Right ventricle myocardium inferior (tissue), 1 donor: ENCODE measurements around the gene PITPNC1. TPM values are rescaled to one million over a fixed set of nuclear protein-coding genes. Genes with fewer than 3 reads are reported as not detected.

Source experiments
- ATAC-seq: fragments of 200-7000 bp; cut with Tn5 transposase; one replicate; pipeline ENCODE4 v1.9.1; 2020; ENCODE audit warnings: mild to moderate bottlenecking, moderate library complexity
- DNase-seq: peaks from one replicate; pipeline ENCODE4 v3.0.0; 2021; ENCODE audit errors: missing footprints
- intact Hi-C: fragments of 100-400 bp; cut with DNase I; formaldehyde crosslinking; loops from one replicate; pipeline ENCODE4 v1.11.0; 2022
- total RNA-seq: library from RNA; stranded (reverse); fragmentation: NEBNext Ultra II Directional; extraction: Animal tissue kit (Norgen Biotek cat#: 25700); gene quantifications from one replicate; pipeline ENCODE4 v1.2.1, GENCODE V29; 2021
- donor health status: DM: no; HTN: yes; CAD: no; lungs with severe emphysema.

The PITPNC1 gene
- total RNA-seq, 1 donor from 2014 or later = 13.8 TPM

DNA sequence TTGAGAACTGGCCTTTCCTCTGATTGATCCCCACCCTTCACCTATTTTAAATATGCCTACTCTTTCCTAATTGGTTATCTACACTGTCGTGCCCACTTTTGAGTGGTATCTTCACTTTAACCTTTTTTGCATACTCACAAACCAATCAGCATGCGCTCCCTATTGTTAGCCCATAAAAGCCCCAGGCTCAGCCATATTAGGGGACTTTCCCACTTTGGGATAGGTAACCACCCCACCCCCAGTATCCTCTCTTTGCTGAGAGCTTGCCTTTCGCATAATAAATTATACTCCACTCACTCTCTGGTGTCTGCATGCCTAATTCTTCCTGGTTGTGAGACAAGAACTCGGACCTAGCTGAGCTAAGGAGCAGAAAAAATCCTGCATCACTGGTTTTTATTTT lies 281.2 kb downstream of the PITPNC1 start:
- DNase-seq = no peak
- intact Hi-C loops = no loop called here
- no peak for ATAC-seq

DNA sequence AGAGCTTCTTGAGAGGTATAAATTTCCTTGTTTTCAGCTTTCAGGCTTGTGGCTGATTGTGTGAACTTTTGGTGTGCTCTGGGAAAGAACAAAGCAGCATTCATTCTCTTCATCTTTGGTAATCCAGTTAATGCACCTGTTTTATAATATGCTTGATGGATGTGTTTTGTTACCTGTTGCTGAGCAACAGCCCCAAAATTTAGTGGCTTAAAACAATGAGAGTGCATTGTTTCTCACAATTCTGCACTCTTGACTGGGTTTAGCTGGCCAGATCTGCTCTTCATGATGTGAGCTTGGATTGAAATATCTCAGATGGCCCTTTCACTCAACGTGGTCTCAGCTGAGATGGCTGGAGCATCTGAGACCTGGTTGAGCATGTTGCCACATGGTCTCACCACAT lies 281.9 kb downstream of the PITPNC1 start:
- no peak for DNase-seq
- ATAC-seq = no peak
- intact Hi-C loops = no loop called here

DNA sequence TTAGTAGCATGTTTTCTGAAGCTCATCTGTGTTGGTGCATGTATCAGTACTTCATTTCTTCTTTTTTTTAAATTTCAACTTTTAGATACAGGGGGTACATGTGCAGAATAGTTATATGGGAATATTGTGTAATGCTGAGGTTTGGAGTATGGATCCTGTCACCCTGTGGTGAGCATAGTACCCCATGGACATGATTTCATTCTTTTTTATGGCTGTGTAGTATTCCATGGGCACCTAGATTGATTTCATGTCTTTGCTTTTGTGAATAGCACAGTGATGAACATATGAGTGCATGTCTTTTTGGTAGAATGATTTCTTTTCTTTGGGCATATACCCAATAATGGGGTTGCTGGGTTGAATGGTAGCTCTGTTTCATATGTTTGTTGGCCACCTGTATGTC lies 285.6 kb downstream of the PITPNC1 start:
- no peak for DNase-seq
- ATAC-seq = no peak
- intact Hi-C loops = no loop called here

DNA sequence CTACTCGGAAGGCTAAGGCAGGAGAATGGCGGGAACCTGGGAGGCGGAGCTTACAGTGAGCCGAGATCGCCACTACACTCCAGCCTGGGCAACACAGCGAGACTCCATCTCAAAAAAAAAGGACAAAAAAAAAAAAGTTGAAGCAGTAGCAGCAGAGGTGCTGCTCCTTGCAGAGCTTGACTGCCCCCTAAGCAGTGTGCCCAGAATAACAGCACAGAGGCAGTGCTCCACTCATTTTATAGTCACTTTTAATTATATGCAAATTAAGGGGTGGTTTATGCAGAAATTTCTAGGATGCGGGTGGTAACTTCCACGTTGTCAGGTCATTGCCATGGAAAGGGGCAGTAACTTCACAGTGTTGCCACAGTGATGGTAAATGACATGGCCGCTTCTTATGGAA lies 286.4 kb downstream of the PITPNC1 start:
- ATAC-seq = no peak
- intact Hi-C loops = no loop called here
- DNase-seq = no peak

DNA sequence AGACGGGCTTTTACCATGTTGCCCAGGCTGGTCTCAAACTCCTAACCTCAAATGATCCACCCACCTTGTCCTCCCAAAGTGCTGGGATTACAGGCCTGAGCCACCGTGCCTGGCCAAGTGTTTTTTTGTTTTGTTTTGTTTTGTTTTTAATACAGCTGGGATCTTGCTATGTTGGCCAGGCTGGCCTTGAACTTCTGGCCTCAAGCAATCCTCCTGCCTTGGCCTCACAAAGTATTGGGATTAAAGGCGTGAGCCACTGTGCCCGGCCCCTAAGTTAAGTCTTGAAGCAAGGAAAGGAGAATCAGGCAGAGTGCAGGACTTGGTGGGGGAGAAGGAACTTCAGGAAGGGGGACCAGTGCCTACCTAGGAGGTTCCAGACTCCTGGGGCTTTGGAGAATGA lies 288.9 kb downstream of the PITPNC1 start:
- DNase-seq = no peak
- no peak for ATAC-seq
- intact Hi-C loops = no loop called here

DNA sequence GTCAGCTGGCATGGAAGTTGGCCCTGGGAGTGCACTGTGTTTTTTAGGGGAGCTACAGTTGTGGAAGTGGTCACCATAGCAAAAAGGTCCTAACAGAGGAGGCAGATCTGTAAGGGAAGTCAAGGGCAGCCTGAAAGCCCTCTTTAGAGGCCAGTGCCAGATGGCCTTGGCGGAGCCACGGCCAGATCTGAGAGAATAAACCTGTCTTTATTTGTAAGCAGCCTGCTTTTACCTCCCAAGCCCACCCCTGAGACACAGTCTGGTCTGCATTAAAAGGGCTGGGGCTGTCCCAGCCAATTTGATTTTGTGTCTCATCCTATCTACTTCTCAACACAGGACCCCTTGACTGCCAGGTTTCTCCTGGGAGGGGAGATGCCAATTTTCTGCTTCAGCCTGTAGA lies 289.6 kb downstream of the PITPNC1 start:
- ATAC-seq (no peak), DNase-seq (no peak)
- intact Hi-C loops = no loop called here

DNA sequence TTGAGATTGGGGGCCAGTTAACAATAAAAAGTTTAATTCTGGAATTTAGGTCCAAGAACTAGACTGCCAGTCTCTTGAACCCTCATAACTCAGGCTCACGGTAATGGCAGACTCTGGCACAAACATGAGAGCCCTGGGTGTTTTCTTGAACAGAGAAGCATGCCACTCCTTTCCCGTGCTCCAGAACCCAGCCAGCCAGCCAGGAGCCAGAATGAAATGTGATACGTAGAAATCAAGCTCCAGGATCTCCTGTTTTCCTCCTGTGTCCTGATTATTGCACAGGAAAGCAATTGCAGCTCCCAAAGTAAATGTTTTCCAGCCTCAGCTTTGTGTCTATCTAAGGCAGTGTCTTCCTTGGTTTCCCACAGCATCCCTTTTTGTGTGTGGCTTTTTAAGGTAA lies 294.4 kb downstream of the PITPNC1 start:
- DNase-seq (no peak), ATAC-seq (no peak)

DNA sequence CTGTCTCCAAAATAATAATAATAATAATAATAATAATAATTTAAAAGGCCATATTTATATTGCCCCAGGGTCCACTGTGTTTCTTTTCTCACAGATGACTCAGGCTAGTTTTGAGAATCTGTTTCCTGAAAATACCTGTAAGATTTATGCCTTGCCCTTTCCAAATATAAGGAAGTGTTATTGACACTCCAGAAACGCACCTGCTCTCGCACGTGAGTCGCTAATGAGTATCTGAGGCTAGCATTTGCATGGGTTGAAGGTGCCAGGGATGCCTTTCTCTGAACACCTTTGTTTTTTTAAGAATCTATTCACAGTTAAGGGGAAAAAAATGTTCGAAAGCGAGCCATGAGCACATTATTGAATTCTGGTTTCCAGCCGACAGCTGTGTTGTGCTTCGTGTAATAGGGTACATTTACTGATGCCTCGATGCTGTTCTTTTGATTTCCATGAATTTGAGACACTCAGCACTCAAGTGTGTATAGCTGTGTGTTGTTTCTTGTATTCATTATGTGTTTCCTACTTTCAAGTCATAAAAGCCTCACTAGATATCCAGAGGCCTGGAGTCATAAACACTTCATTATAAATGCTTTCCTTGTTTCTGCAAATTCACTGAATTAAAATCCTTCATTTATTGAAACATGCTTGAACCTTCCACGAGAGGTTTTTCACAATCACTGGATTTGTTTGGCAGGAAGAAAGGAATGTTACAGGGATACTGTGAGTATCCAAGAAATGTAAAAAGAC lies 295.7 kb downstream of the PITPNC1 start:
- ATAC-seq (no peak), DNase-seq (no peak)
- intact Hi-C loops = loop anchor here (5.0 kb wide), 1 partner anchor 35 kb away; no protein-coding TSS in a partner anchor

More for the DNA sequence above, 294.4 kb downstream of the PITPNC1 start:
- intact Hi-C loops = loop anchor here (5.0 kb wide), 1 partner anchor 34 kb away; no protein-coding TSS in a partner anchor

DNA sequence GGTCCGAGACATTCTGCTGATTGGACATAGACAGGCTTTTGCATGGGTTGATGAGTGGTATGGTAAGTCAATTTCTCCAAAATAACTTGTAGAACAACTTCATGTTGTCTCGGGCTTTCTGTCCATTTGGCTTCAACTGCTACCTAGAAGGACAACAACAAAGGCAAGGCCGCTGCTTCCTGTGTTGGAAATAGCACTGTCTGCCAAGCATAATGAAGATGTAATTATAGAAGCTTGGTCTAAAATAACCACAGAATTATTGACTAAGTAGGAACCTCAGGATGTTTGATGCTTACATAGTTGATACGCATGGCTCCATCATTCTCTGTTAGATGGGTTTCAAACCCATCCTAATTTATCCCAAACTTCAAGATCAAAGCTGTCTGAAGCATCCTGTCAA lies 298.4 kb downstream of the PITPNC1 start:
- intact Hi-C loops = no loop called here
- no peak for ATAC-seq
- no peak for DNase-seq

DNA sequence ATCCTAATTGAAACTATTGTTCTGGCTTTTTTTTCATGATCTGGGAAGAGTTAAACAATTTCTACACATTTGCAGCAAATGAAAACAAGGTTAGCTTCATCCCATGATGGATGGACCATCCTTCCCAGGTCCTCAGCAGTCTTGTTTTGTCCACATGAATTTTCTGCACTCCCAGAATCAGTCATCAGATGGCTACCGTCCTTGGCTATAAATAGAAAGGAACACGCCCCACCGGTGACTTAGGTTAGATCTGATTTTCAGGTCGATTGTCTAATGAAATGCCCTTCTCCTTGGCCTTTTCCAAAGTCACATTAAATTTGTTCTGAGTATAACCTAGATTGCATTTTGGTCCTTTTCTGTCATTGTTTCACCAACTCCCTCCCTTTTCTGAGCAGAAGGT lies 299.2 kb downstream of the PITPNC1 start:
- intact Hi-C loops = no loop called here
- ATAC-seq (no peak), DNase-seq (no peak)

DNA sequence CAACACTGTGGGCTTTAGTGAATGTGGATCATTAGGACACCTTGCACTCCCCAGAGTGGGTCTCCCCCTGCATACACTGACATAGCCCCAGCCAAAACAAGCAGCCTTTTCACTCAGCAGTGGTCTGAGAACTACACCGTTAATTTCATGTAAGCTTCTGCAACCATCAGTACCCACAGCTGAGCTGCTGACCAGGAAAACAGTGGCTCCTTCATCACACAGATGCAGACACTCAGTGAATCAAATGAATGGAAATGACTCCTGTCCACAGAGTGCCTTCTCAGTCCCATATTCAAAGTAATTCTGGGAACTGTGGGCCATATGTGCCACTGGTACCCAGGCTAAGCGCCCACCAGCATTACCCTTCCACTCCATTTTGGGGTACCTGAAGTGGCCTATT lies 301.3 kb downstream of the PITPNC1 start:
- ATAC-seq = no peak
- no peak for DNase-seq
- intact Hi-C loops = no loop called here

DNA sequence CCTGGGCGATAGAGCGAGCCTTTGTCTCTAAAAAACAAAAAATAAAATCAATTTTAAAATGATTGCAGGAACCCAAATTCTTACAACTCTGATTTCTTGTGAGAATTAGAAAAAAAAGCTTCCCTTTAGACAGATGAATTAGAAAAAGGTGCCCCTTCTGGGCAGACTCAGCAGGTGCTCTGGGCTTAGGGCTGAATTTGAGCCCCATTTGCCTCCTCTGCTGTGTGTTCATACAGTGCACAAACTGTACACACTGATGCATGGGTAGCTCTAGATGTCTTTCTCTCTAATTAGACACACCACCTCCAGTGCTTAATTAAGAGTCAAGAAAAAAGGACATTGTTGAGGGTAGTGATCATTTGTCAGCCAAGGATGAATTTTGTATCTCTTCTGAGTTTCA lies 302.1 kb downstream of the PITPNC1 start:
- no peak for DNase-seq
- ATAC-seq = no peak
- intact Hi-C loops = no loop called here

DNA sequence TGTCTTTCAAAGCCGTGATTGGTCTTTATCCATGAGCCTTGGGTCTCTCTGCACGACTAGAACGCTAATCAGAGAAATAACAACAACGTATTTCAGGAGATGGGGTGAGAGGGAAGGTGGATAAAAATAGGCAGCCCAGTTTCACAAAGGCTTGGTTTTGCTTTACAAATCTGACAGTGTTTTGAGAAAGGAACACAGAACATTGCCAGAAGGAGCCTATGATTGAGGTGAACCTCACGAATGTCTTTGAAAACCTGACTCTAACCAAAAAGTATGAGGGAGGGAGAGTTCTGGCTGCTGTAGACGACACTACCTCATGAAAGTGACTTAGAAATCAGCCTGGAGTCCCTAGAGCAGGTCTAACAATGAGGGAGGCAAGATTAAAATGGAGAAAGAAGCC lies 302.6 kb downstream of the PITPNC1 start:
- intact Hi-C loops = loop anchor here (10.0 kb wide), 1 partner anchor 195 kb away; no protein-coding TSS in a partner anchor
- DNase-seq = no peak
- no peak for ATAC-seq

DNA sequence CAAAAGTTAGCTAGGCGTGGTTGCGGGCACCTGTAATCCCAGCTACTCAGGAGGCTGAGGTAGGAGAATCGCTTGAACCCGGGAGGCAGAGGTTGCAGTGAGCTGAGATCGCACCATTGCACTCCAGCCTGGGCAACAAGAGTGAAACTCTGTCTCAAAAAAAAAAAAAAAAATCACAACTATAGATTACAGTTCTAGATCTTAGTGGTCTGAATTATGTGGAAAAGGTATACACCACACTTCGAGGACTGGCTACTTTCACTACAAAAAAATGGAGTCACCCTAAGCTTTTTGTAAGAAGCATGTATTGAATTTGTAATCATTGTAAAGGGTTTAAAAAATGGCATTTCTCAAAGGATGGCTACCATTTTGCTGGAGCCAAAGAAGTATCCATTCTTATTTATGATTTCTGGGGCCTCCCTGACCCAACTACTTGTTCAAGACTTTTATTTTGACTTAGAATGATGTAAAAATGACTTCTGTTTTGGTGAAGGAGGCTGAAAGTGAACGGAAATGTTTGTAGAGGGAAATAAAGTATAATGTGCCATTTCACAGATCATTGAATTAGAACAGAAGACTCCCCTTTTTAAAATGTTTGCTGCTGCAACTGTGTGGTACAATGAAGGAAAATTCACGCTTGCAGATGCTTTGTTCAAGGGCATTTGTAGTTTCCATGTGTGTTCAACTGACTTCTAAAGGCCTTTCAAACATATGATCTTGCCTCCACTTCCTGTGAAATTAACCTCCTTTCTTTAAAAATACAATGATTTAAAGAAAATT lies 303.6 kb downstream of the PITPNC1 start:
- no peak for DNase-seq
- ATAC-seq = no peak
- intact Hi-C loops = loop anchor here (10.0 kb wide), 1 partner anchor 196 kb away; no protein-coding TSS in a partner anchor

DNA sequence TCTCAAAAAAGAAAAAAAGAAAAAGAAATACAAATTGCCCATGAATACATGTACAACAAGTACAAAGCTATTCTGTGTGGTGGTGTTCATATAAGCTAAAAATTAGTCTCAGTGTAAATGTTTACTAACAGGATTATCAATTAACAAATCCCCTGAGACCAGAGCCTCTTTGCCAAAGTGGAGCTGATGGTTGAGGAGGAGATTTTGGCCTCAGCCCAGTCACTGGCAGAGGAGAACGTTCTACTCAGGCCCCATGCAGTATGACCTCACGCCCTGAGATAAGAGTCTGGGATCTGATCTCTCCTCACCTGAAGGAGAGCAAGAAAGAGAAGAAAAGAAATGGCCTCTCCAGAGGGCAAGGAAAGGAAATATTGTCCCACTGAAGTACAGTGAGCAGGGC lies 305.1 kb downstream of the PITPNC1 start:
- DNase-seq (no peak), ATAC-seq (no peak)
- intact Hi-C loops = loop anchor here (10.0 kb wide), 1 partner anchor 197 kb away; no protein-coding TSS in a partner anchor

DNA sequence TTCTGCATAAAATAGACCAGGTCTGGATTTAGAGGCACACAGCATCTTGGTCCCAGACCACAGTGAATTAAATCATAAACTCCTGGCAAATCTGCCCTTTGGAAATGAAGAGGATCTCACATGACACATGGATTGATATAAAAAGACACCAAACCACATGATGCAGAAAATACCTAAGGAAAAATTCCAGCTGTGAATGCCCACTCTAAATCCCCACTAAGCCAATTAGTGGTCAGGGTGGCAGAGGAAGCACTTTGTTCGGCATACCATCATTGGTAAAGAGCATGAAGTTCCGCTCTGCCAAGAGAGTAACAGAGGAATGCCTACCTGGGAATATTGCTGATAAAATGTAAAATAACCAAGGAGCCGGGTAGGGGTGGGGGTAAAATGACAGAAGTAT lies 308.3 kb downstream of the PITPNC1 start:
- DNase-seq (no peak), ATAC-seq (no peak)
- intact Hi-C loops = loop anchor here (5.0 to 10.0 kb wide), 2 partner anchors 48 to 201 kb away; no protein-coding TSS in a partner anchor

DNA sequence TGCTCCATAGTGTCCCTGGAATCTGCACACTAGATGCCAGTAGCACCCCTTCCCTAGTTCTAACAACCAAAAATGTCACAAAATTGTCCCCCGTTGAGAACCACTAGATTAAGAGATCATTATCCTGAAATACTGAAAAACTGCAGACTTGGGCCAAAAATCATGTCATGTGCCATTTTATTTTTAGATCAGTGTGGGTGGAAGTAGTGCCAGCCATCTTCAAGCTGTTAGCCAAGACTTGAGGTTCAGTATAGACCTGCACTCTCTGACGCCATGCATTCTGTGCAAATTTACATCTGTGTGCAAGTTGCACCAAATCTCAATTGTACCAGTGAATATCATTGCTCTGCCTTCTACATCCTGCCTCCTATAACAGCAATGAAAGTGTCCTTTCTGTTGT lies 309.2 kb downstream of the PITPNC1 start:
- DNase-seq (no peak), ATAC-seq (no peak)
- intact Hi-C loops = loop anchor here (5.0 to 10.0 kb wide), 2 partner anchors 49 to 201 kb away; no protein-coding TSS in a partner anchor

DNA sequence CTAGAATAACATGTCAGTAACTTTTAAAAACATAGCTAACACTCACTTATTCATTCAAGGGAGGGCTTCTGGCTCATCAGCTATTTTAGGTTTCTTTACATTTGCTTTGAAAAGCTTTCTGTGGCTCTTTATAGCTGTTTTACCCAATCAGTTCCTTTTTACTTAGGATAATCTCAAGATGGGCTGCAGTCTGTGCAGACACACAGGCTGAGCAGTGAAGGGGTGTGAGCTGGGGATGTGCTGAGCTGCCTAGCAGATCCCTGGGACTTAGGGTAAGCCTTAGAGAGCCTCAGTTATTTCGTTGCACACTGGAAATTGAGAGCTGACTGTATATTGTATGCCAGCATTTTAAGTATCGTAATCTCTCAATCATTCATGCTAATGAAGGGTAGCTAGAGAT lies 310.4 kb downstream of the PITPNC1 start:
- ATAC-seq (no peak), DNase-seq (no peak)
- intact Hi-C loops = loop anchor here (5.0 to 10.0 kb wide), 2 partner anchors 50 to 203 kb away; no protein-coding TSS in a partner anchor

DNA sequence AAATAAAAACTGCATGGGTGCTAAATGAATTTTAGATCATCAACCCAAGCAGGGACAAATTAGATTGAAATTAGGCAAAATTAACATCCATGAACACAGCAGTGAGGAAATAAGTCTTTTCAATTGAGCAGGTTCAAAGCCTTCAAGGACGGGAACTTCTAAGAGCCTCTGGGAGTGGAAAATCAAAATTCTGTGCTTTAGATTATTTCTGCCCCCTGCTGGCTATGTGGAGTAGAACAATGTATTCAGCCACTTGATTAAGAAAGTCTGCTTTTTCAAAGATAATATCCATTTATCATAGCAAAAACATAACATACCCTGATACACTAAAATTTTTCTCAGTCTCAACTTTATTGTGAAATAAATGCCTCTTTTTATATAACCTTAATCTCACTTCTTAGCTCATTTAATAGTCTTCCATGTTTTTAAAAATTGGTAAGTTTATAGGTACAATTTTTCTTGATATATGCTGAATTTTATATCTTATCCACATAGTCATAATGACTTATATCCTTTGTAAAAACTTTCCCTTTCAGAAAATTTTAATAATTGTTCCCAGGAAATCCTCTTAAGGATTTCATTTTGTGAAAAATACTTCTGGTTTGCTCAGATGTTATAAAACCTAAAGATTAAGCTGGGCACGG lies 312.6 kb downstream of the PITPNC1 start:
- ATAC-seq = peak; percentile 44
- no peak for DNase-seq
- intact Hi-C loops = loop anchor here (1.0 to 10.0 kb wide), 4 partner anchors 52 to 315 kb away; no protein-coding TSS in a partner anchor
